ENCODE data around the gene GCSAML.

GRCh38 chr1:247538561-247538960 is 10.4 kb upstream of the GCSAML start:
- TF ChIP-seq GATA2 (IDR thresholded peaks at IDR 0.05; ENCODE audit: low read depth, low read length) (no peak), GATA3 (IDR thresholded peaks at IDR 0.05; ENCODE audit: low read depth, low read length) (no peak)
